Body of pancreas (tissue), 4 donors: ENCODE measurements around the gene PSMB5. TPM values are rescaled to one million over a fixed set of nuclear protein-coding genes. Genes with fewer than 3 reads are reported as not detected.

Experiments
- ATAC-seq: fragments of 150-250 bp; one replicate; pipeline ENCODE4 v1.9.1; 2016
- DNase-seq, 4 donors: peaks; one replicate each; pipeline ENCODE4 v3.0.0-alpha.2; 2019
- H3K27ac ChIP-seq, 4 donors: fragments of 200-600 bp; sonication (generic); 1 replicate in 3 of 4; 2 replicates in 1 of 4; pipeline versions ENCODE4 v1.5.1 to v1.6.1; 2016 to 2019; ENCODE audit warnings: mild to moderate bottlenecking in 1 of 4, mixed read lengths in 1 of 4, moderate library complexity in 1 of 4
- H3K27me3 ChIP-seq, 2 donors: fragments of 200-600 bp; sonication (generic); one replicate each; pipeline ENCODE4 v1.6.0; 2016; ENCODE audit warnings: mild to moderate bottlenecking in 1 of 2
- H3K36me3 ChIP-seq, 2 donors: fragments of 200-600 bp; sonication (generic); replicated peaks in 1 of 2; 2 replicates each; pipeline ENCODE4 v1.5.1; 2016; ENCODE audit warnings: low read depth in 2 of 2; ENCODE audit not compliant: insufficient read depth in 1 of 2
- H3K4me1 ChIP-seq: fragments of 200-600 bp; sonication (generic); one replicate; pipeline ENCODE4 v1.6.0; 2016
- H3K4me3 ChIP-seq, 2 donors: fragments of 200-600 bp; sonication (generic); 1 replicate in 1 of 2; 2 replicates in 1 of 2; pipeline ENCODE4 v1.5.1; 2016 to 2019
- H3K9me3 ChIP-seq, 3 donors: fragments of 200-600 bp; sonication (generic); 1 replicate in 2 of 3; 2 replicates in 1 of 3; pipeline ENCODE4 v1.5.1; 2016
- POLR2A ChIP-seq, 3 donors: fragments of 450-650 bp; IDR thresholded peaks; one replicate each; pipeline ENCODE4 v1.6.1; 2016; ENCODE audit warnings: antibody characterized with exemption in 3 of 3, mild to moderate bottlenecking in 2 of 3
- WGBS, 2 donors: methylation state at CpG; one replicate each; pipeline ENCODE4 v1.1.5; 2017; 5-methylcytosine and 5-hydroxymethylcytosine counted together
- intact Hi-C: fragments of 100-400 bp; cut with DNase I; formaldehyde crosslinking; loops from one replicate; pipeline ENCODE4 v1.15.1; 2023
- total RNA-seq, 2 donors: library from RNA; depleted of rRNA; stranded (reverse); fragments of >200 nt; gene quantifications; one replicate each; pipeline ENCODE4 v1.1.0, GENCODE V29; 2016
- TF ChIP-seq, protein P1 (sequence below), 7 experiments: fragments of 450-650 bp in 4 of 7; fragments of 200-600 bp in 3 of 7; sonication (generic) in 3 of 7; IDR thresholded peaks; one replicate each; pipeline ENCODE4 v1.5.1; 2016 to 2019; ENCODE audit warnings: antibody characterized with exemption in 7 of 7

The PSMB5 gene
- total RNA-seq, 2 donors from 2014 or later: 47.0 to 93.3 TPM

DNA sequence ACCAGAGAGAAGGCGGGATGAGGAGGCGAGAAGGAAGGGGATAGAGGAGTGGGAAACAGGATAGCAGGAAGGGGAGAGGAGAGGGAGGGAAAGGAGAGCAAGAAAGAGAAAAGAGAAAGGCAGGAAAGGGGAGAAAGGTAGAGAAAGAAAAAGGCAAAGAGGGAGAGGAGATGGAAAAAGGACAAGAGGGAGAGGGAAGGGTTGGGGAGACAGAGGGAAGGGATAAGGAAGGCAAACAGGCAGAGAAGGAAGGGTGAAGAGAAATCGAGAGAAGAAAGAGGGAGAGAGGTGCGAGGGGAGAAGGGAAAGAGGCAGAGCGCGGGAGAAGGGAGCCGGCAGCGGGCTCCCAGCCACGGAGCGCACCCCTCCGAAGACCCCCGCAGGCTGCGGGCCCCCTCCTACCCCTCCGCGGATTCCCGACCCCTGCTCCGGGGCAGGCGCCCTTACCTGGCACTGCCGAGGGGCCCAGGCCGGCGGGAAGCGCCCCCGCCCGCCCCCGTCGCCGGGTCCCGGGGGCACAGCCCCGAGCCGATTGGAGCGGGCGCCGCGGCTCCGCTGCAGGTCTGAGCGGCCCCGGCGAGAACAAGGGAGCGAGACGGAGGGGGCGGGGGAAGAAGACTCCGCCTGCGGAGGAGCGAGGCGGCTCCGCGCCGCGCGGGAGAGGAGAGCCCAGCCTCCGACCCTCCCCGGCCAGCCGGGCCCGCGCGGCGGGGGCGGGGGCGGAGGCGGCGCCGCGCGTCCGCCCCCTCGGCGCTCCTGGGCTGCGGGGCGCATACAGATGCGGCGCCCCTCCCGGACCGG lies 22.5 kb upstream of the PSMB5 start, which contains the start of gene CDH24:
Gene CDH24 (minus strand): TSS at position 565 of the 801 bp plus-strand sequence. CDS start 1,787 bp downstream, outside the sequence.
- peaks cover 11 to 15% of the 10 kb centered on the region in 2 donors for H3K36me3 ChIP-seq
- no peak for TF ChIP-seq POLR2A (IDR thresholded peaks at IDR 0.05)
- TF ChIP-seq, protein P1, sequence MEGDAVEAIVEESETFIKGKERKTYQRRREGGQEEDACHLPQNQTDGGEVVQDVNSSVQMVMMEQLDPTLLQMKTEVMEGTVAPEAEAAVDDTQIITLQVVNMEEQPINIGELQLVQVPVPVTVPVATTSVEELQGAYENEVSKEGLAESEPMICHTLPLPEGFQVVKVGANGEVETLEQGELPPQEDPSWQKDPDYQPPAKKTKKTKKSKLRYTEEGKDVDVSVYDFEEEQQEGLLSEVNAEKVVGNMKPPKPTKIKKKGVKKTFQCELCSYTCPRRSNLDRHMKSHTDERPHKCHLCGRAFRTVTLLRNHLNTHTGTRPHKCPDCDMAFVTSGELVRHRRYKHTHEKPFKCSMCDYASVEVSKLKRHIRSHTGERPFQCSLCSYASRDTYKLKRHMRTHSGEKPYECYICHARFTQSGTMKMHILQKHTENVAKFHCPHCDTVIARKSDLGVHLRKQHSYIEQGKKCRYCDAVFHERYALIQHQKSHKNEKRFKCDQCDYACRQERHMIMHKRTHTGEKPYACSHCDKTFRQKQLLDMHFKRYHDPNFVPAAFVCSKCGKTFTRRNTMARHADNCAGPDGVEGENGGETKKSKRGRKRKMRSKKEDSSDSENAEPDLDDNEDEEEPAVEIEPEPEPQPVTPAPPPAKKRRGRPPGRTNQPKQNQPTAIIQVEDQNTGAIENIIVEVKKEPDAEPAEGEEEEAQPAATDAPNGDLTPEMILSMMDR (IDR thresholded peaks at IDR 0.05): no peak
- intact Hi-C loops: loop anchor here (5.0 kb wide), 1 partner anchor 70 kb away; no protein-coding TSS in a partner anchor
- peaks cover 28% of the 10 kb centered on the region for H3K4me1 ChIP-seq
- no peaks in the 10 kb centered on the region for H3K27me3 ChIP-seq
- WGBS, 2 donors: 5 to 15% methylated on average over 13 to 34 of the region's 73 CpGs
- peak within 1 kb of the TSS; percentile 40 to 63 for H3K4me3 ChIP-seq
- peak; percentile 73 to 82 (median 76) for DNase-seq
- no peaks in the 10 kb centered on the region for H3K9me3 ChIP-seq
- ATAC-seq: peak; percentile 73
- H3K27ac ChIP-seq: peak within 1 kb of the TSS; percentile 56 to 73 (median 68)

DNA sequence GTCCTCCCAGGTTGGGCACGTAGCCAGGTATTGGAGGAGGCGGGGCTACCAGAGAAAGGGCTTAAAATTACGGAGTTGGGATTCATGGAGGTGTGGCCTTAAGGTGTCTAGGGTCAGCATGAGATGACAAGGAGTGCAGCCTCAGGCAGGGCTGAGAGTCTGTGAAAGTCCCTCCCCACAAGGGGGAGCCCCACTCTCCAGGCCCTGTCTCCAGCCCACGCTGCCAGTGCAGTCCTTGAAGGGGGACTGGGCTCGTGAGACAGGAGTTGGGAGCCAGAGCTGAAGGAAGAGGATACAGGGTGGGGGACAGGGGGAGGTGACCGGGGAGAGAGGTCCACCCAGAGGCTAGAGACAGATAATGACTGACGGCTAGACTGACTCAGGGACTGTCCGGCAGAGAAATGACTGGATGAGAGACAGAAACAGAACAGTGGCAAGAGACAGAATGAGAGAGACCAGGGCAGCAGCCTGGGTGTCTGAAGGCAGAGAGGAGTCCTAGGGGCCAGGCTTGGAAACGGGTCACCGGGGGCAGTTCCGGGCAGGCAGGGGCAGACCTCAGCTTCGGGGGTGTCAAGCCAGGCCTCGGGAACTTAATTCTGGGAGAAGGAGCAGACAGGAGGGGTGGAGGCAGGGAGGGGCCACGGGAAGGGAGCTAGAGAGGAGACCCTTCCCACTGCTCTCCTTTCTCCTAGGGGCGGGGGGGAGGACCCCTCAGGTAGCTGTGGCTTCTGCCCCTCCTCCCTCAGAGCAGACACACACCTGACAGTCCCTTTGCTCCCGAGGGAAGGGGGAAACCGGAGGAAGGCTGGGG lies 21.6 kb upstream of the PSMB5 start:
- no peaks in the 10 kb centered on the region for H3K27me3 ChIP-seq
- no peak overlapping the region for H3K4me3 ChIP-seq
- intact Hi-C loops: loop anchor here (5.0 kb wide), 1 partner anchor 69 kb away; no protein-coding TSS in a partner anchor
- H3K4me1 ChIP-seq: peaks cover 25% of the 10 kb centered on the region
- H3K27ac ChIP-seq: no peak overlapping the region
- H3K36me3 ChIP-seq: peaks cover 11 to 15% of the 10 kb centered on the region in 2 donors
- peak; percentile 68 to 81 (median 74) for DNase-seq
- H3K9me3 ChIP-seq: no peaks in the 10 kb centered on the region
- ATAC-seq: peak; percentile 49
- TF ChIP-seq, protein P1 (IDR thresholded peaks at IDR 0.05): peak; percentile 42 to 68 (median 63)
- no peak for TF ChIP-seq POLR2A (IDR thresholded peaks at IDR 0.05)
- WGBS, 2 donors: 17 to 21% methylated on average over 17 of the region's 17 CpGs

DNA sequence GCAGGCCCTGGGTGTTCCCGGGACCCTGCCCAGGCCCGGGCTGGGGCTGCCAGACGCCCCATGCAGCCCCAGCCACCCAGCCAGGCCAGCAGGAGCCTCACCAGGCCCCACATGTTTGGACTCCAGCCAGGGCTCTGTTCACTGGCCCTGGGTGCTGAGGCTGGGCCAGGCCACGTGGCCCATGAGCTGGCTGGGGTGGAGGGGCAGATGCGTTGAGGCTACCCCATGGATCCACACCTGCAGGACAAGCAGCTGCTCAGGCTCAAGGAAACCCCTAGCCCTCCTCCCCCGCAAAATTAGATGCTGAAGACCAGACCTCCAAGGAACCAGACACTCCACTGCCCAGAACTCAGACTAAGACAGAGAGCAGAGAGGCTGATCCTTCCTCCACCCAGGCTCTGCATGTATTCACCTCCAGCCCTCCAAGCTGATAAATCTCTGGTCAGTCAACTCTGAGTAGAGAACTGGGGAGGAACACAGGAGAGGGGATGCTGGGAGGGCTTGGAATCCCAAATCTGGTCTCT lies 21.0 kb upstream of the PSMB5 start:
- no peaks in the 10 kb centered on the region for H3K27me3 ChIP-seq
- no peak overlapping the region for H3K4me3 ChIP-seq
- intact Hi-C loops: loop anchor here (5.0 kb wide), 1 partner anchor 68 kb away; no protein-coding TSS in a partner anchor
- H3K9me3 ChIP-seq: no peaks in the 10 kb centered on the region
- WGBS, 2 donors: 60 to 75% methylated on average over 1 to 6 of the region's 6 CpGs
- H3K27ac ChIP-seq: no peak overlapping the region
- TF ChIP-seq, protein P1 (IDR thresholded peaks at IDR 0.05): no peak
- no peak for TF ChIP-seq POLR2A (IDR thresholded peaks at IDR 0.05)
- DNase-seq (peak in 2 of 4 donors; percentile 35 to 54), ATAC-seq (no peak)
- H3K4me1 ChIP-seq: peaks cover 25% of the 10 kb centered on the region
- H3K36me3 ChIP-seq: peaks cover 5 to 10% of the 10 kb centered on the region in 2 donors

DNA sequence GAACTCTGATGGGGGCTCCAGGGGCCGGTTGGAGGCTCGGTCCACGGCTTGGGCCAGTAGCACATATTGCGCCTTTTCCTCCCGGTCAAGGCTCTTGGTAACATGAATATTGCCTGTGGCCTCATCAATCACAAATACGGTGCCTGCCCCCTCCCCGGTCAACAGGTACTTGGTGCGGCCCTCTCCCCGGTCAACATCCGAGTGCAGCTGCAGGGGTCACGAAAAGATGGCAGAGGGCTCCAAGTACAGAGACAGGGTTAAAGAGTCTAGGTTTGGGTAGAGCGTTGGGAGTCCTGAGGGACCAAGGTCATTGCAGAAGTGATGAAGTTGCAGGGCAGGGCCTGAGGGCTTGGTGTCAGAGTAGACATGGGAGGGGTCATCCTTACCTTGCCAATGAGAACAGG lies 20.4 kb upstream of the PSMB5 start:
- Histone ChIP-seq H3K27me3 (no peaks in the 10 kb centered on the region), H3K27ac (no peak overlapping the region), H3K4me3 (no peak overlapping the region), H3K9me3 (no peaks in the 10 kb centered on the region), H3K36me3 (peaks cover 0 to 7% of the 10 kb centered on the region in 2 donors), H3K4me1 (peaks cover 25% of the 10 kb centered on the region)
- ATAC-seq (no peak), DNase-seq (no peak)
- 91 to 93% methylated on average over 11 of the region's 12 CpGs for WGBS, 2 donors
- no peak for TF ChIP-seq POLR2A (IDR thresholded peaks at IDR 0.05)
- TF ChIP-seq, protein P1 (IDR thresholded peaks at IDR 0.05): no peak
- intact Hi-C loops: loop anchor here (5.0 kb wide), 1 partner anchor 68 kb away; no protein-coding TSS in a partner anchor
